ENCODE data around the gene CCR6.
A peak's percentile ranks its signal among the peaks of the same experiment; 100 is the strongest.

CCR6 gene

GRCh38 chr6:167093406-167093921 lies 29.4 kb upstream of the CCR6 start:
- peak overlapping the region; percentile 44; the same call in 1 of the 2 replicates for H2AFZ ChIP-seq (ENCODE audit: low read depth, low read length)
- H3K36me3 ChIP-seq (replicated peaks; ENCODE audit: low read depth, low read length): no peaks in the 10 kb centered on the region
- no peaks in the 10 kb centered on the region for H3K9me3 ChIP-seq (ENCODE audit: insufficient read depth, low read length)
- H4K20me1 ChIP-seq (ENCODE audit: insufficient read depth, low read length): no peaks in the 10 kb centered on the region
- peaks cover 5% of the 10 kb centered on the region; the same call in 1 of the 2 replicates for H3K27me3 ChIP-seq (ENCODE audit: low read depth, low read length)
- H3K4me3 ChIP-seq (ENCODE audit: low read length): peak overlapping the region; percentile 74
- H3K79me2 ChIP-seq (ENCODE audit: low read length): no peaks in the 10 kb centered on the region
- H3K4me1 ChIP-seq (ENCODE audit: low read length): peaks cover 74% of the 10 kb centered on the region
- H3K4me2 ChIP-seq (ENCODE audit: low read length): peak overlapping the region; percentile 98
- peak overlapping the region; percentile 96 for H3K27ac ChIP-seq (ENCODE audit: low read length)
- TF ChIP-seq EZH2phosphoT487 (IDR thresholded peaks at IDR 0.05; ENCODE audit: low read depth): no peak
- TF ChIP-seq CTCF (IDR thresholded peaks at IDR 0.05; ENCODE audit: low read depth, low read length): no peak
- peak overlapping the region; percentile 72 for H3K9ac ChIP-seq (ENCODE audit: low read length)

GRCh38 chr6:167093922-167094432 lies 28.9 kb upstream of the CCR6 start:
- H2AFZ ChIP-seq (ENCODE audit: low read depth, low read length): peak overlapping the region; percentile 51; the same call in 1 of the 2 replicates
- peaks cover 7% of the 10 kb centered on the region; the same call in 1 of the 2 replicates for H3K27me3 ChIP-seq (ENCODE audit: low read depth, low read length)
- no peaks in the 10 kb centered on the region for H3K36me3 ChIP-seq (replicated peaks; ENCODE audit: low read depth, low read length)
- H4K20me1 ChIP-seq (ENCODE audit: insufficient read depth, low read length): no peaks in the 10 kb centered on the region
- H3K4me3 ChIP-seq (ENCODE audit: low read length): peak overlapping the region; percentile 74
- H3K9me3 ChIP-seq (ENCODE audit: insufficient read depth, low read length): no peaks in the 10 kb centered on the region
- H3K4me1 ChIP-seq (ENCODE audit: low read length): peaks cover 78% of the 10 kb centered on the region
- H3K9ac ChIP-seq (ENCODE audit: low read length): peak overlapping the region; percentile 72
- H3K27ac ChIP-seq (ENCODE audit: low read length): peak overlapping the region; percentile 96
- no peak for TF ChIP-seq EZH2phosphoT487 (IDR thresholded peaks at IDR 0.05; ENCODE audit: low read depth)
- no peak for TF ChIP-seq CTCF (IDR thresholded peaks at IDR 0.05; ENCODE audit: low read depth, low read length)
- H3K4me2 ChIP-seq (ENCODE audit: low read length): peak overlapping the region; percentile 98
- H3K79me2 ChIP-seq (ENCODE audit: low read length): no peaks in the 10 kb centered on the region

DNA sequence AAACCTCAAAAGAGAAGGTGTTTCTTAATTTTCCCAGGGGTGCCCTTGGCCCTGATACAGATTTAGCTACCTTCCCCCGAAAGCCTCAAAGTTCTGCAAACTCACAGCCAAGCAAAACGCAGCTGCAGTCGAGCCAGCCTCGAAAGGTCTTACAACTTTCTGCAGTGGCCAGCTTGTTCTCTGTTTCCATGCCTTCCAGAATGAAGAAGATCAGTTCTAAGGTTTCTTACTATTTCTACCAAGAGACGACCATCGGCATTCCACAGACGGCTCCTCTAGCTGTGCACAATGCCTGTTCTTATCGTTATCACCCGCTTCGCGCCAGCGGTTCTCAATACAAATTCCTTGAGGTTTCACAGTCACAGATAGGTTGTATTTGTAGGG lies 28.5 kb upstream of the CCR6 start:
- peaks cover 11% of the 10 kb centered on the region for H3K27me3 ChIP-seq (ENCODE audit: low read depth, low read length)
- no peaks in the 10 kb centered on the region for H4K20me1 ChIP-seq (ENCODE audit: insufficient read depth, low read length)
- peak overlapping the region; percentile 96 for H3K27ac ChIP-seq (ENCODE audit: low read length)
- H3K4me2 ChIP-seq (ENCODE audit: low read length): peak overlapping the region; percentile 98
- peaks cover 78% of the 10 kb centered on the region for H3K4me1 ChIP-seq (ENCODE audit: low read length)
- peak overlapping the region; percentile 74 for H3K4me3 ChIP-seq (ENCODE audit: low read length)
- no peak for TF ChIP-seq CTCF (IDR thresholded peaks at IDR 0.05; ENCODE audit: low read depth, low read length)
- no peak for TF ChIP-seq EZH2phosphoT487 (IDR thresholded peaks at IDR 0.05; ENCODE audit: low read depth)
- H3K36me3 ChIP-seq (replicated peaks; ENCODE audit: low read depth, low read length): no peaks in the 10 kb centered on the region
- no peaks in the 10 kb centered on the region for H3K79me2 ChIP-seq (ENCODE audit: low read length)
- peak overlapping the region; percentile 72 for H3K9ac ChIP-seq (ENCODE audit: low read length)
- H3K9me3 ChIP-seq (ENCODE audit: insufficient read depth, low read length): no peaks in the 10 kb centered on the region
- 0 out of 2 replicates have a peak overlapping the region, but pooled peaks have one; percentile 51 for H2AFZ ChIP-seq (ENCODE audit: low read depth, low read length)

DNA sequence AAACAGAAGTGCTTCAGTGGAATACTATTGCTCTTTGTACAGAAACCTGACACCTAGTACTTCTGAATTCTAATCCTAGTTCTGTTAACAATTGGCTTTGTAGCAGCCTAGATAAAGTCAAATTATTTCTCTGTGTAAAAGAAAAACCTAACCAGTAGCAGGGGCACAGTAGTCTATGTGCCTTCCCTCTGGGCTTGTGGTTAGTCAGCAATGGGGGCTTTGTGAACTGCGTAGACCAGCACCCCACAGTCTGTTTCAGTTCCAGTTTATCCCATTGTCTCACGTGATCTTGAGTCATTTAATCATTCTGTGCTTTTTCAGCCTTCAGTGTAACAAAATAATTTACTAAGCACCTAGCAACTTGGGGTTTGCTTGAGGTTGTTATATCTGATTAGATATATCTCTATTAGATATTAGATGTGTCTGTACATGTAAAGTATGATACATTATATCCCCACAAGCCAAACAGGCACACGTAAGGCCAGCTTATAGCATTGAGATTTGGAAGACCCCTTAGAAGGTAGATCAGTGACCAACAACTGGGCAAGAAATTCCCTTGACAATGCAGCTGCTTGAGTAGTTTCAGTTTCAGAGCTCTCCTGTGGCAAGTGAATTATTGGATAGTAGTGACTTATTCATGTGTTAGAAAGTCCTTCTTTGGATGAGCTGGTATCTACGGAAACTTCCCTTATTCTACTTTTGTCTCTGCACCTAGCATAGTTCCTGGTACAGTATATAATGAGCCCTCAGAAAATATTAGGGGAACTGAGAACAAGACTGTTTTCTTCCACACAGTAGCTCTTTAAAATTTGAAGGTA lies 27.9 kb upstream of the CCR6 start:
- Histone ChIP-seq H3K27me3 (ENCODE audit: low read depth, low read length) (peaks cover 17% of the 10 kb centered on the region), H3K36me3 (replicated peaks; ENCODE audit: low read depth, low read length) (no peaks in the 10 kb centered on the region), H4K20me1 (ENCODE audit: insufficient read depth, low read length) (no peaks in the 10 kb centered on the region), H3K9me3 (ENCODE audit: insufficient read depth, low read length) (no peaks in the 10 kb centered on the region), H3K4me2 (ENCODE audit: low read length) (peak overlapping the region; percentile 98), H3K27ac (ENCODE audit: low read length) (peak overlapping the region; percentile 96), H3K9ac (ENCODE audit: low read length) (peak overlapping the region; percentile 72), H3K4me1 (ENCODE audit: low read length) (peaks cover 73% of the 10 kb centered on the region), H3K79me2 (ENCODE audit: low read length) (no peaks in the 10 kb centered on the region), H3K4me3 (ENCODE audit: low read length) (peak overlapping the region; percentile 74), H2AFZ (ENCODE audit: low read depth, low read length) (no peak overlapping the region)
- no peak for TF ChIP-seq EZH2phosphoT487 (IDR thresholded peaks at IDR 0.05; ENCODE audit: low read depth)
- TF ChIP-seq CTCF (IDR thresholded peaks at IDR 0.05; ENCODE audit: low read depth, low read length): no peak
